Thoracic aorta (tissue), 2 donors: ENCODE measurements around the gene C1QTNF5. TPM values are rescaled to one million over a fixed set of nuclear protein-coding genes. Genes with fewer than 3 reads are reported as not detected.

Experiments
- ATAC-seq: fragments of 150-250 bp; one replicate; pipeline ENCODE4 v1.8.0; 2017; ENCODE audit warnings: low read depth; ENCODE audit not compliant: insufficient number of reproducible peaks, low FRiP score
- DNase-seq: peaks from one replicate; pipeline ENCODE4 v3.0.0-alpha.2; 2020; ENCODE audit warnings: low spot score
- H3K27ac ChIP-seq, 2 donors: fragments of 200-600 bp; sonication (generic); 1 replicate in 1 of 2; 2 replicates in 1 of 2; pipeline ENCODE4 v1.5.1; 2016; ENCODE audit warnings: mild to moderate bottlenecking in 2 of 2, moderate library complexity in 2 of 2
- H3K27me3 ChIP-seq: fragments of 200-600 bp; sonication (generic); replicated peaks from 2 replicates; pipeline ENCODE4 v1.6.0; 2016; ENCODE audit warnings: mild to moderate bottlenecking; ENCODE audit not compliant: insufficient read depth
- H3K36me3 ChIP-seq: fragments of 200-600 bp; sonication (generic); one replicate; pipeline ENCODE4 v1.5.1; 2016
- H3K4me1 ChIP-seq, 2 donors: fragments of 200-600 bp; sonication (generic); 1 replicate in 1 of 2; 2 replicates in 1 of 2; pipeline versions ENCODE4 v1.5.1 to v1.6.0; 2016; ENCODE audit warnings: low read depth in 2 of 2, mild to moderate bottlenecking in 1 of 2; ENCODE audit not compliant: control insufficient read depth in 1 of 2
- H3K4me3 ChIP-seq: fragments of 200-600 bp; sonication (generic); 2 replicates; pipeline ENCODE4 v1.5.1; 2016; ENCODE audit warnings: mild to moderate bottlenecking
- H3K9me3 ChIP-seq: fragments of 200-600 bp; sonication (generic); 2 replicates; pipeline ENCODE4 v1.5.1; 2016
- CTCF ChIP-seq: fragments of 200-600 bp; sonication (generic); IDR thresholded peaks from one replicate; pipeline ENCODE4 v1.5.1; 2019; ENCODE audit warnings: antibody characterized with exemption
- total RNA-seq, 2 donors: library from RNA; depleted of rRNA; stranded (reverse); fragments of >200 nt; gene quantifications; one replicate each; pipeline versions ENCODE4 v1.1.0 to v1.2.3, GENCODE V29; 2016

C1QTNF5 gene
- total RNA-seq, 2 donors from 2014 or later, result 53.2 to 98.2 TPM

GRCh38 chr11:119372260-119373058, 31.8 kb upstream of the C1QTNF5 start:
- no peak for TF ChIP-seq CTCF
- no peaks in the 10 kb centered on the region for H3K36me3 ChIP-seq
- H3K4me1 ChIP-seq, result peaks cover 7 to 30% of the 10 kb centered on the region in 2 donors
- no peaks in the 10 kb centered on the region for H3K9me3 ChIP-seq
- H3K27me3 ChIP-seq, result no peaks in the 10 kb centered on the region
- ATAC-seq (no peak), DNase-seq (no peak)
- no peak overlapping the region for H3K27ac ChIP-seq
- no peak overlapping the region for H3K4me3 ChIP-seq

- no peaks in the 10 kb centered on the region for H3K27me3 ChIP-seq
- no peak overlapping the region for H3K4me3 ChIP-seq
- H3K4me1 ChIP-seq, result peaks cover 7 to 30% of the 10 kb centered on the region in 2 donors
- DNase-seq (no peak), ATAC-seq (no peak)
- no peaks in the 10 kb centered on the region for H3K36me3 ChIP-seq
- H3K27ac ChIP-seq, result no peak overlapping the region
- no peaks in the 10 kb centered on the region for H3K9me3 ChIP-seq
- TF ChIP-seq CTCF, result peak; percentile 14
Measured at GRCh38 chr11:119371778-119372182, 31.1 kb upstream of the C1QTNF5 start.

GRCh38 chr11:119371067-119371601, 30.5 kb upstream of the C1QTNF5 start:
- Histone ChIP-seq H3K9me3 (no peaks in the 10 kb centered on the region), H3K36me3 (no peaks in the 10 kb centered on the region), H3K27ac (no peak overlapping the region), H3K4me3 (no peak overlapping the region), H3K4me1 (peaks cover 7 to 25% of the 10 kb centered on the region in 2 donors), H3K27me3 (no peaks in the 10 kb centered on the region)
- DNase-seq (no peak), ATAC-seq (no peak)
- no peak for TF ChIP-seq CTCF

GRCh38 chr11:119370486-119371046, 29.9 kb upstream of the C1QTNF5 start:
- no peaks in the 10 kb centered on the region for H3K36me3 ChIP-seq
- H3K9me3 ChIP-seq, result no peaks in the 10 kb centered on the region
- no peaks in the 10 kb centered on the region for H3K27me3 ChIP-seq
- no peak overlapping the region for H3K4me3 ChIP-seq
- no peak overlapping the region for H3K27ac ChIP-seq
- TF ChIP-seq CTCF, result no peak
- no peak for DNase-seq
- no peak for ATAC-seq
- peaks cover 3 to 20% of the 10 kb centered on the region in 2 donors for H3K4me1 ChIP-seq

- Histone ChIP-seq H3K36me3 (no peaks in the 10 kb centered on the region), H3K4me1 (peaks cover 10 to 24% of the 10 kb centered on the region in 2 donors), H3K27ac (no peak overlapping the region), H3K9me3 (no peaks in the 10 kb centered on the region), H3K27me3 (no peaks in the 10 kb centered on the region), H3K4me3 (no peak overlapping the region)
- DNase-seq (no peak), ATAC-seq (no peak)
- no peak for TF ChIP-seq CTCF
Measured at GRCh38 chr11:119369132-119369925, 28.6 kb upstream of the C1QTNF5 start.
